ENCODE measurements around the gene REC114.

DNA sequence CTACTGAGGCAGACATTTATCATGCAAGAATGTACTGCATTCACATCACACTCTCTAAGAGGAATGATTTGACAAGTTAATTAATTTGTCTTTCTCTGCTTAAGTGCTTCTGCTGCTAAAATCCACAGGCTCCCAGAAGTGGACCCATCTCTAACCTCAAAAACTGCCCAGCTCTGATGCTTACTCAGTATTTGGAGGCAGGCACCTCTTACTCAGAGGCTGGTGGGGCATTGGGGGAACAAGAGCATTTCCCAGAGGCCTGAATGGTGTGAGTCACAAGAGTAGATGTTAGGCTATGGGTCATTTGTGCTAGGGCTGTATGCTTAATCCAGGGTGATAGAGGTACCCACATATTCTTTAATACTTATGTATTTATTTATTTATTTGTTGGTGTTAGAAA, 39.8 kb upstream of the REC114 start:
- TF ChIP-seq, protein P1, sequence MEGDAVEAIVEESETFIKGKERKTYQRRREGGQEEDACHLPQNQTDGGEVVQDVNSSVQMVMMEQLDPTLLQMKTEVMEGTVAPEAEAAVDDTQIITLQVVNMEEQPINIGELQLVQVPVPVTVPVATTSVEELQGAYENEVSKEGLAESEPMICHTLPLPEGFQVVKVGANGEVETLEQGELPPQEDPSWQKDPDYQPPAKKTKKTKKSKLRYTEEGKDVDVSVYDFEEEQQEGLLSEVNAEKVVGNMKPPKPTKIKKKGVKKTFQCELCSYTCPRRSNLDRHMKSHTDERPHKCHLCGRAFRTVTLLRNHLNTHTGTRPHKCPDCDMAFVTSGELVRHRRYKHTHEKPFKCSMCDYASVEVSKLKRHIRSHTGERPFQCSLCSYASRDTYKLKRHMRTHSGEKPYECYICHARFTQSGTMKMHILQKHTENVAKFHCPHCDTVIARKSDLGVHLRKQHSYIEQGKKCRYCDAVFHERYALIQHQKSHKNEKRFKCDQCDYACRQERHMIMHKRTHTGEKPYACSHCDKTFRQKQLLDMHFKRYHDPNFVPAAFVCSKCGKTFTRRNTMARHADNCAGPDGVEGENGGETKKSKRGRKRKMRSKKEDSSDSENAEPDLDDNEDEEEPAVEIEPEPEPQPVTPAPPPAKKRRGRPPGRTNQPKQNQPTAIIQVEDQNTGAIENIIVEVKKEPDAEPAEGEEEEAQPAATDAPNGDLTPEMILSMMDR (IDR thresholded peaks at IDR 0.05 in 2 of 3, conservative IDR thresholded peaks at IDR 0.05 in 1 of 3; ENCODE audit: insufficient read depth in 2 of 3, low read depth in 1 of 3, low read length in 3 of 3) = no peak
- TF ChIP-seq CBX5 (IDR thresholded peaks at IDR 0.05; ENCODE audit: borderline replicate concordance, low read depth) = no peak
- no peak for TF ChIP-seq YY1 (IDR thresholded peaks at IDR 0.05; ENCODE audit: borderline replicate concordance in 1 of 3, control insufficient read depth in 1 of 3, extremely low read depth in 1 of 3, insufficient read depth in 3 of 3, insufficient read length in 1 of 3, insufficient replicate concordance in 2 of 3, low read depth in 1 of 3, low read length in 2 of 3)
- TF ChIP-seq FOSL1 (tag; conservative IDR thresholded peaks at IDR 0.05) = no peak
- no peak for TF ChIP-seq TAF1 (IDR thresholded peaks at IDR 0.05; ENCODE audit: control insufficient read depth, extremely low read depth, insufficient read depth, low read length, severe bottlenecking)
- TF ChIP-seq CBFA2T3 (IDR thresholded peaks at IDR 0.05) = no peak
- TF ChIP-seq POLR2A (conservative IDR thresholded peaks at IDR 0.05) = no peak
- TF ChIP-seq MAFG (tag; conservative IDR thresholded peaks at IDR 0.05) = no peak
- TF ChIP-seq NFATC3 (IDR thresholded peaks at IDR 0.05) = no peak
- TF ChIP-seq ZNF282 (CRISPR knock-in tag; IDR thresholded peaks at IDR 0.05) = no peak
- no peak for TF ChIP-seq CCNT2 (IDR thresholded peaks at IDR 0.05; ENCODE audit: borderline replicate concordance, extremely low read depth, insufficient read length, low read depth, low read length)

Measured in K562 (cell line).